ENCODE results near the gene ABHD17C. TPM values are rescaled to one million over a fixed set of nuclear protein-coding genes. Genes with fewer than 3 reads are reported as not detected.

Gene ABHD17C
- total RNA-seq, 1 experiment from 2014 or later: 16.3 TPM

GRCh38 chr15:80778964-80779657 is 84.0 kb downstream of the ABHD17C start, which contains the start of gene CEMIP:
Gene CEMIP, plus strand, starts transcription at chr15:80779370. Its CDS starts 94,510 bp downstream, at chr15:80873880.
- H3K36me3 ChIP-seq (ENCODE audit: control insufficient read depth, insufficient read depth, low read length): no peaks in the 10 kb centered on the region
- ChIA-PET POLR2A (no interaction called here), CTCF (interaction anchor here (0.5 to 5.2 kb wide), 12 partner anchors 99 to 453 kb away, joined by 3 to 65 read pairs (median 3); no protein-coding TSS in a partner anchor)
- no peaks in the 10 kb centered on the region for H3K9me3 ChIP-seq (ENCODE audit: control insufficient read depth, insufficient read depth, low read depth, low read length)
- peaks cover 6% of the 10 kb centered on the region; the same call in 1 of the 2 replicates for H3K4me1 ChIP-seq (ENCODE audit: control insufficient read depth, insufficient read depth, low read length)
- intact Hi-C loops (cut with micrococcal nuclease; ENCODE audit: unreplicated experiment): loop anchor here (1.0 kb wide), 1 partner anchor 324 kb away; no protein-coding TSS in a partner anchor
- peak; percentile 93 for ATAC-seq
- DNase-seq (ENCODE audit: low read depth, low spot score): no peak
- TF ChIP-seq POLR2AphosphoS5 (IDR thresholded peaks at IDR 0.05; ENCODE audit: low read depth, low read length) (no peak), REST (IDR thresholded peaks at IDR 0.05; ENCODE audit: insufficient read depth in 1 of 2, low read depth in 2 of 2, low read length in 1 of 2) (peak; percentile 32 to 66), SIN3A (IDR thresholded peaks at IDR 0.05; ENCODE audit: borderline replicate concordance, insufficient read depth, low read depth, low read length) (no peak), CTCF (IDR thresholded peaks at IDR 0.05) (peak; percentile 97)
- peak within 1 kb of the TSS; percentile 50 to 57 for H3K4me3 ChIP-seq (ENCODE audit: low read depth in 2 of 2, low read length in 2 of 2)
- peaks cover 31% of the 10 kb centered on the region for H3K27me3 ChIP-seq (ENCODE audit: control insufficient read depth, insufficient read depth, low read length)
- BruUV-seq (replicated peaks): no TSS peak
- in situ Hi-C loops (cut with HindIII; ENCODE audit: low pct_unique_long_range_greater_than_20kb, low sequenced_read_pairs): no loop called here
- H3K27ac ChIP-seq (ENCODE audit: low read length): no peak within 1 kb of the TSS

GRCh38 chr15:80779658-80780415 is 84.7 kb downstream of the ABHD17C start:
- no peak for TF ChIP-seq CTCF (IDR thresholded peaks at IDR 0.05)
- peak; percentile 3 to 63; a peak in 2 of 4 replicates for TF ChIP-seq REST (IDR thresholded peaks at IDR 0.05; ENCODE audit: insufficient read depth in 1 of 2, low read depth in 2 of 2, low read length in 1 of 2)
- DNase-seq (ENCODE audit: low read depth, low spot score) (no peak), ATAC-seq (peak; percentile 68)
- Histone ChIP-seq H3K4me3 (ENCODE audit: low read depth in 2 of 2, low read length in 2 of 2) (peak overlapping the region; percentile 50 to 57), H3K27me3 (ENCODE audit: control insufficient read depth, insufficient read depth, low read length) (peaks cover 31% of the 10 kb centered on the region), H3K4me1 (ENCODE audit: control insufficient read depth, insufficient read depth, low read length) (peaks cover 6% of the 10 kb centered on the region; the same call in 1 of the 2 replicates), H3K36me3 (ENCODE audit: control insufficient read depth, insufficient read depth, low read length) (no peaks in the 10 kb centered on the region), H3K9me3 (ENCODE audit: control insufficient read depth, insufficient read depth, low read depth, low read length) (no peaks in the 10 kb centered on the region), H3K27ac (ENCODE audit: low read length) (no peak overlapping the region)
- CTCF ChIA-PET: interaction anchor here (0.5 to 5.2 kb wide), 12 partner anchors 98 to 454 kb away, joined by 3 to 65 read pairs (median 3); no protein-coding TSS in a partner anchor
- intact Hi-C loops (cut with micrococcal nuclease; ENCODE audit: unreplicated experiment) (loop anchor here (1.0 to 2.0 kb wide), 2 partner anchors 191 to 325 kb away; no protein-coding TSS in a partner anchor), in situ Hi-C loops (cut with HindIII; ENCODE audit: low pct_unique_long_range_greater_than_20kb, low sequenced_read_pairs) (no loop called here)
- no TSS peak for BruUV-seq (replicated peaks)
- POLR2A ChIA-PET: no interaction called here
